COLO829 (cell line): Measurements from ENCODE around the gene ZNF511.
A peak's percentile ranks its signal among the peaks of the same experiment; 100 is the strongest.

Experiments
- DNase-seq: peaks from one replicate; pipeline ENCODE4 v3.0.0; 2012; ENCODE audit warnings: low spot score

ZNF511 gene

DNA sequence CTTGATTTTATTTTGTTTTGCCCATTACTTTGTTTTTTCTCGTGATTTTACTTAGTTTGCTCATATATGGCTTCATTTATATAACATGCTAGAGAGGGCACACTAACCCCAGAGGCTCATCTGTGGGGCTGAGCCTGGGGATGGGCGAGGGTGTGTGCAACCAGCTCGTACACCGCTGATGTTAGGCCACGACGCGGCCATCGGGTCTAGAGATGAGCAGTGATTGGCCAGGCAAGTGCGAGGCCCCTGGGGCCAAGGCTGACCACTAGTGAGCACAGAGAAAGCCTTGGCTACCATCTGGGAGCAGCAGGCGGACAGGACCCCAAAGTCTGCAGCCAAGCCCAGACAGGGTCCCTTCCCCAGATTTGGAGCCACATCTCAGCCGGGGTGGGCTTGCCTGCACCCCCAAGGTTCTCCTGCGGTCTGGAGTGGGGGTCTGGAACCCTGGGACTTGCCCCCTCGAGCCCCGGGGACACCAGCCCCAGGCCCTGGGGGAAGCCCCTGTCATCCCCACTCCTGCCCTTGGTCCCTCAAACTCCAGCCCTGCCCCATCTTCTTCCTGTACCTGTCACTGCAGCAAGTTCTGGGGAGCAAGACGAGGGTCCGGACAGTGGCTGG lies 45.4 kb downstream of the ZNF511 start:
- no peak for DNase-seq

DNA sequence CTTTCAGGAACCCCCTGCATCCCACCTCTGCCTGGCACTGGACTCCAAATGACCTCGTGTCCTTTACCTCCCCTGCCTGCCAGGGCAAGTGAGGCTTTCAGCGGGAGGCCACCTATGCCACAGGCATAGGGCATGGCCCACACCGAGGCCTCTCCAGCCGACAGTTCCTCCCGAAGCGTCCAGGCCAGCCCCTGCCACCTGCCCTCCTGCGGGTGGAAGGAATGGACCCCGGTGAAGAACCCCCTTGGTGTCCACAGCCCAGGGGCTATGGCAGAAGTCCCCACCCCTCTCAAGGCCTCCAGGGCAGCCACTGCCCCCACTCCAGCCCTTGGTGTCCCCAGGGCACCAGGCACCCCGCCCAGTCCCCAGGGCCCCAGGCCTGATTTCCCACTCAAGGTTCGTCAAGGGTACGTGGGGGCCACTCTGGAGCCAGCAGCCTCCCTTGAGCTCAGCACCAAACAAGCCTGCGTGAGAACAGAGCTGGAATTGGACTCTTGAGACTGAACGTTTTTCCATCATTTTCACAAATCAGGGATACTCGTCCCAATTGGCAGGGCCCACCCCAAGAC lies 46.0 kb downstream of the ZNF511 start:
- no peak for DNase-seq

DNA sequence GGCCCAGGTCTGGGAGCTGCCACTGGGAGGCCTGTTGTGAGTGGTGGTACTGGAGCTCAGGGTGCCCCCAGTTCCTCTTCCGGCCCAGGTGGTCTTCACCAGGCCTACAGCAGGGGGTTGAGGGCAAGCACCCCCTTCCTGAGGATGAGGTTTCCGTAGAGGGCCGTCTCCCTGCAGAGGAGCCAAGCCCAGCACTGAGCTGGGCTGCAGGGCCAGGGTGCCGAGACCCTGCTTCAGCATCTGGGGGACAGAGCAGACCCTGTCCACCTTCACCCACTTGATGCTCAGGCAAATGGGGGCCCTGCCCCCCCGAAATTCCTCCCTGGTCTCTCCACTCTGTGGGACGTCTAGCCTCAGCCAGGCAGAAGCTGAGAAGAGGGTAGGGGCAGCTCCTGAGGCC lies 46.6 kb downstream of the ZNF511 start:
- no peak for DNase-seq

DNA sequence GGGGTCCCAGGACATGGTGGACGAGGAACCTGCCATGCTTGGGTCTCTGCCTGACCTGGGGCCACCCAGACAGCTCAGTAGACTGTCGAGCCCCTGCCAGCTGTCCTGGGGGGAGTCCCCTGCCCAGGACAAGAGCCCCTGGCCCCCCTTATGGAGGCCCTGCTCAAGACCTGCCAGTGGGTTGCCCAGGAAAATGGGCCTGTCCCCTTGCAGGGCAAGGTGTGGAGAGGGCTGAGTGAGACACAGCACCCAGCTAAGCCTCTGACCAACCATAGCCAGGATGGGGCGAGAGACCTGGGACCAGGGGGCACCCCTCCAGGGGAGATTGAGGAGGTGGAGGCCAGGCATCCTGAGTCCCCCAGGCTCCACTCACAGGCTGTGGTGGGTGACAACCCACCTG lies 47.3 kb downstream of the ZNF511 start:
- no peak for DNase-seq

DNA sequence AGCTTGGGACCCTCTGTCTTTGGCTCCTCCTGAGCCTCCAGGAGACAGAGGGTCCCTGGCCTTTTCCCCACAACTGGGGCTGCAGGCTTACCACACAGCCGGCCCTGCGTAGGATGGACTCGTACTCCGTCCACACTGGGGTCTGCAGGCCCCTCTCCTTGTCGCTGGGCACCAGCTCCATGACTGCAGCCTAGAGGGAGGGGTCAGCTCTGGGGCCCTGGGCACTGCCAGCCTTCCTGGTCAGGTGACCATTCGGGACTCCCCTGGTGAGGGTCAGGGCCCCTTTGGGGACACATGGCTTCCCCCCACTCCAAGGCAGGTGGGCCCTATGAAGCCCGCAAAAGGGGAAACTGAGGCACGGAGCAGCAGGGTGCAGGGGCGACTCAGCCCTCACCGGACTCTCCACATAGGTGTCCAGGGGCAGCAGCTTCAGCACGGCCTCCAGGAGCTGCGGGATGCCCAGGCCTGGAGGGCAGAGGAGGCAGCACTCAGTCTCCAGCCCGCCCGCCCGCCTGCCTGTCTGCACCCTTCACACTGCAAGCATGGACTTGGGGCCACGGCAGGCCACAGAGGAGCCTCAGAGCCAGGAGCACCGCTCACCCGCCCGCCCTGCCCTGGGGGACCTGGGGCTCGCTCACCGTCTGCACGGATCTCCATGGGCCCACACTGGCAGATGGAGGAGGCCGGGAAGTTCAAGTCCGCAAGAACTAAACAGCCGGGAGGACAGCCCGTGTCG lies 48.0 kb downstream of the ZNF511 start:
- DNase-seq = no peak

DNA sequence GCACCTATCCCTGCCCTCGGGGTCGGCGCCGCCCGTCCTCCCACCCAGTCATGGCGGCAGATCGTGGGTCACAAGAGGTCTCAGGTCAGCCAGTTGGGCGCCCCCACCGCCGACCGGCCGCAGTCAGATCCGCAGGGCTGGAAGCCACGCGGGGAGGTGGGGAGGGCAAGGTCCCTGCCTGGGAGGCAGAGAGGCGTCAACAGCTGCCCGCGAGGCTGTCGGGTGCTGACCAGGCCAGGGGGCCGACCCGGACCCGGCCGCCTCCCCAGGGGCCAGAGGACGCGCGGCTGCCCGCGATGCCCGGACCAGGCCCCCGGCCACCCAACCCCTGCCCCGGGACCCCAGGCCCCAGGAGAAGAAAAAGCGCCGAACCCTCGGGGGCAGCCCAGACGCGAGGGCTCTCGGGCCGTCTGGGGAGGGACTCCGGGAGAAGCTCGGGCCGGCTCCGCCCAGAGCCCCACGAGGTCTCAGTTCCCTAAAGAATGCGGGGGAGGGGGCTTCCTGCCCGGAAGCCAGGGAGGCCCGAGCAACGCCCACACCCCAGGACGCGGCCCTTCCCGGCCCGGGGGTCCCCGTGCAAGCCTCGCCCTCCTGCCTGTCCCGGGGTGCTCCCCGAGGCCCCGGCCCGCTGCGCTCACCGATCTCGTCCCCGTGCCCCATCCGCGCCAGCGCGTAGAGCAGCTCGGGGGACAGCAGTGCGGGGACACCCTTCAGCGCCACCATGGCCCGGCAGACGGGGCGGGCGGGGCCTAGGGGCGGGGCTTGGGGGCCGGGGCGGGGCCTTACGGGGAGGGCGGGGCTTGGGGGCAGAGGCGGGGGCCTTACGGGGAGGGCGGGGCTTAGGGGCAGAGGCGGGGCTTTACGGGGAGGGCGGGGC lies 48.8 kb downstream of the ZNF511 start, which contains the start of gene FUOM:
Gene FUOM (minus strand): TSS at position 735 of the 877 bp plus-strand sequence. CDS start 12 bp downstream, at position 723.
- peak; percentile 64 for DNase-seq

DNA sequence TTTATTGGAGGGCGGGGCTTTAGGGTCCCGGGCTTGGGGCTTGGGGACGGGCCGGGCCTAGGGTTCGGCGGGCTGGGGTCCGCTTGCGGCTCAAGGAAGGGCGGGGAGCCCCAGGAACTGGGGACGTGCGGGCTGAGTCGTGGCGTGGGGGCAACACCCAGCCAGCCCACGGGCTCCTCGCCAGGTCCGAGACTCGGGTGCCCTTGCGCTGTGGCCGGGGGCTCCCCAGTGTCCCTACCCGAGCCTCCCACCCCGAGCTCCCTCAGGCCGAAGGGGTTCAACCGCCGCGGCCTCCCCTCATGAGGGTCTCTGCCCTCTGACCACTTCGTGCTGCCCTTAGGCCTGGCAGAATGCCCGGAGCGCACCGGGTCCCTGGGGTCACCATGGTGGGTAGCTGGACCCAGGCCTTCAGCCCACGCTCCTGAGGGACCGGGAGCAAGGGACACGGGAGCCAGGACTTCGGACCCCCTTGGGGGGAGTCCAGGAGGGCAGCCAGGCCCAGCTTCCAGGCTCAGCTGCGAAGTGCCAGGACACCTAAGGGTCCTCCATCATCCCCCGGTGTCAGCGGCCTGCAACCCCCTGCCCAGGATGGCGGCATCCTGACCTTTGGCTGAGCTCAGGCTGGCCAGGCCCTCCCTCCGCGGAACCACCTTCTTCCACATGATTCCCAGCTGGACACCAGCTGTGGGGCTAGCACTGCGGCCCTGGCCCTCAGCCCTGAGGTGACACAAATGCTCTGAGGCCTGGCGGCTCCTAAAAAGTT lies 49.6 kb downstream of the ZNF511 start:
- no peak for DNase-seq

DNA sequence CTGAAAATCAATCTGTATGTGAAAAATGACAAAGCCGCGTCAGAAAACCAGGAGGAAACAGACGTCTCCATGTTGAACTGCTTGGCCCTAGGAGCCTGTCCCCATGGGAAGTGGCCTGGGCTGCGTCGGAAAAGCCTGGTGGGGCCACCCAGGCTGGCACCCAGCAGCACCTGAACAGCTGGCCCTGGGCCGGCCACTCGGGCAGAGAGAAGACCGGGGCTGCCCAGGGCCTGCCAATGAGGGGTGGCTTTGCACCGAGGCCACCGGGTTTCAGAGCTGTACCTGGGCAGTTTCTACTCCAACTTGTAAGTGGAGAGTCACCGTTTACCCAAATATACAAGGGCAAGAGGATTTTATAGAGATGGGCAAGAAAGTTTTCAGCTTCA lies 50.2 kb downstream of the ZNF511 start:
- DNase-seq = no peak

DNA sequence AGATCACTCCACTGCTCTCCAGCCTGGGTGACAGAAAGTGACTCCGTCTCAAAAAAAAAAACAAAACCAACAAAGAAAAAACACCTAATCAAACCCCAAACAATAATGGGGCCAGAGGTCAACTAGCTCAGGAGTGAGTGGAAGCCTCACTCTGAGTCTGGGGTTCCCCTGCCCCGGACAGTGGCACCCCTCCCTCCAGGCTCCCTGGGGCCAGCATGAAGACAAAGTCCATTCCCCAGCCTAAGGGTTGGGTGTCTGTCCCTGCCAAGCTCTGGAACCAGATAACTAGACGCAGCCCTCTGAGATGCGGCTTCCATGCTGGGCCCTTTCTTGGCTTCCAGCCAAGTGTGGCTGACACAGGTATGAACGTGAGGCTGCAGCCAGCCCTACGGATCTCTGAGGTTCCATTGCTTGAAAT lies 50.8 kb downstream of the ZNF511 start:
- DNase-seq = no peak

DNA sequence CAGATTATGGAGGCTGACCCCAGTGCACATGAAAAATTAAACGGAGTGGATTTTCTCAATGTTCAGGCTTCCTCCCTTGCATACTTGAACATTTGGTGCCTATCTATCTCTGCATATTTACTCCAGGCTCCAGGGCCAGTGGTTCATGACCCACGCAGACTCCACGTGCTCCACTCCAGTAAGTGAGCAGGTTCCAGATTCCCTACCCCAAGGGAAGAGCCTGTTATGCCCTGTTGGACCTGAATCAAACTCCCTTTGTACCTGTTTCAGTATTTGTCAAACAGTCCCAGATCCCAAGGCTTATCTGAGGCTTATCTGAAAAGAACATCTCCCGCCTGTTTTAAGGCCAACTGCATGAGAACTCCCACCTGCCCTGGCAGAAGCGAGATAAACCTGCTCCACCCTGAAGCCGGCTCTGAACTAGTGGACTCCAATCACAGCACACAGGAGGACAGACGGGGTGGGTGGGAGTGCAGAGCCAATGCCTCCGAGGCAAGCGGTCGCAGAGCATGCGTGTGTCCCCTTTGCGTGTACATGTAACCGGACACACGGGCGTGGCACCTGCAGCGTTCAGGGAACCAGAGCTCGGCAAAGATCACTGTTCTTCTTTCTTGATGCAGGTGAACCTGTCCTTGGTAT lies 51.4 kb downstream of the ZNF511 start:
- no peak for DNase-seq

DNA sequence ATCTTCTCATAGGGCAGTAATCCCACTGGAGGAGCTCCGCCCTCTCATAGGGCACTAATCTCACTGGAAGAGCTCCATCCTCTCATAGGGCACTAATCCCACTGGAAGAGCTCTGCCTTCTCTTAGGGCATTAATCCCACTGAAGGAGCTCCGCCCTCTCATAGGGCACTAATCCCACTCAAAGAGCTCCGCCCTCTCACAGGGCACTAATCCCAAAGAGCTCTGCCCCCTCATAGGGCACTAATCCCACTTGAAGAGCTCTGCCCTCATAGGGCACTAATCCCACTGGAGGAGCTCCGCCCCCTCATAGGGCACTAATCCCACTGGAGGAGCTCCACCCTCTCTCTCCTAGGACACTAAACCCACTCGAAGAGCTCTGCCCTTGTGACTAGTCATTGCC lies 52.5 kb downstream of the ZNF511 start:
- no peak for DNase-seq

DNA sequence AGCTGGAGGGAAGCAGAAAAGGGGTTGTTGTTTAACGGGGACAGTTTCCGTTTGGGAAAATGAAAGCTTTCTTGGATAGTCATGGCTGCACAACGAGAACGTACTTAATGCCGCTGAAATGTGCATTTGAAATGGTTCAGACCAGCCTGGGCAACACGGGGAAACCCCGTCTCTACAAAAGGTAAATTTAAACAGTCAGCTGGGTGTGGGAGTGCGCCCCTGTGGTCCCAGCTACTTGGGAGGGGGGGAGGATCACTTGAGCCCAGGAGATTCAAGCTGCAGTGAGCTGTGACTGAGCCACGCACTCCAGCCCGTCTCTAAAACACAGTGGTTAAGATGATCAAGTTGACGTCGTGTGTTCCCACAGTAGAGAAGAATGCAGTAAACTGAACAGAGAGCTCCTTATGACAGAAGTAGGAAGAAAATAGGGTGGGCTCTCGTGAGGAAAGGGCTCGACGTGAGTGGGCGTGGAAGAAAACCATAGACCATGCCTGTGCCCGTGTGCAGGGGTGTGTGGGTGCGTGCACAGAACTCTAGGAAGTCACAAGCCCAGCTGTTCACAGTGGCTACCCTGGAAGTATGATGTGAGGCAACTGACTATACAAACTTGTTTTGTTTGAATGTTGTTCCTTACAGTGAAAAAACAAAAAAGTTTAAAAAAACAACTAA lies 53.2 kb downstream of the ZNF511 start:
- DNase-seq = no peak
